HG03378 (cell line): ENCODE measurements around the gene LPXN.

Source experiments
- ATAC-seq: cut with Tn5 transposase; IDR thresholded peaks from one replicate; pipeline ENCODE4 v1.9.1; 2021; ENCODE audit warnings: mild to moderate bottlenecking, moderate library complexity; ENCODE audit not compliant: unreplicated experiment

LPXN gene

GRCh38 chr11:58525037-58525614, 50.5 kb downstream of the LPXN start:
- peak; percentile 88 for ATAC-seq

- ATAC-seq, result peak; percentile 28
These were observed 51.2 kb downstream of the LPXN start for GRCh38 chr11:58524232-58525036.

GRCh38 chr11:58513747-58514367, 61.8 kb downstream of the LPXN start:
- ATAC-seq, result peak; percentile 65

GRCh38 chr11:58511636-58512035, 64.0 kb downstream of the LPXN start:
- ATAC-seq, result no peak

GRCh38 chr11:58509748-58510147, 65.9 kb downstream of the LPXN start:
- ATAC-seq, result no peak

GRCh38 chr11:58508814-58509213, 66.8 kb downstream of the LPXN start:
- no peak for ATAC-seq

GRCh38 chr11:58508005-58508404, 67.7 kb downstream of the LPXN start, which contains the start of gene OR5B21:
OR5B21 (minus strand) TSS chr11:58508105; CDS start chr11:58508105, 0 bp downstream.
- ATAC-seq, result no peak

GRCh38 chr11:58507355-58507754, 68.3 kb downstream of the LPXN start:
- no peak for ATAC-seq

- peak; percentile 46 for ATAC-seq
These were observed 68.7 kb downstream of the LPXN start for GRCh38 chr11:58506935-58507334.

- ATAC-seq, result no peak
These were observed 69.8 kb downstream of the LPXN start for GRCh38 chr11:58505849-58506248.

GRCh38 chr11:58504232-58504631, 71.4 kb downstream of the LPXN start:
- no peak for ATAC-seq

GRCh38 chr11:58503361-58503856, 72.2 kb downstream of the LPXN start:
- ATAC-seq, result peak; percentile 97

GRCh38 chr11:58502004-58502403, 73.7 kb downstream of the LPXN start:
- no peak for ATAC-seq

GRCh38 chr11:58498464-58498863, 77.2 kb downstream of the LPXN start:
- ATAC-seq, result no peak

GRCh38 chr11:58497951-58498350, 77.7 kb downstream of the LPXN start:
- no peak for ATAC-seq

GRCh38 chr11:58495906-58496305, 79.8 kb downstream of the LPXN start:
- peak; percentile 45 for ATAC-seq

- no peak for ATAC-seq
These were observed 81.6 kb downstream of the LPXN start for GRCh38 chr11:58494101-58494500.

- ATAC-seq, result no peak
These were observed 82.0 kb downstream of the LPXN start for GRCh38 chr11:58493676-58494075.

GRCh38 chr11:58490827-58491226, 84.8 kb downstream of the LPXN start:
- no peak for ATAC-seq

- ATAC-seq, result no peak
These were observed 88.5 kb downstream of the LPXN start for GRCh38 chr11:58487170-58487569.

- ATAC-seq, result no peak
These were observed 89.7 kb downstream of the LPXN start for GRCh38 chr11:58485961-58486360.
